IMR-90 (cell line): ENCODE data around the gene SERPINC1. TPM values are rescaled to one million over a fixed set of nuclear protein-coding genes. Genes with fewer than 3 reads are reported as not detected.

Source experiments
- ATAC-seq: fragments of 200-7000 bp; cut with Tn5 transposase; 2 replicates; pipeline ENCODE4 v1.9.1; 2020; ENCODE audit warnings: low read depth, mild to moderate bottlenecking, moderate library complexity
- Bru-seq: library from RNA; stranded (reverse); fragments of 400-500 nt; gene quantifications from one replicate; lab custom pipeline; 2021; lab: Mats Ljungman, UMichigan
- BruChase-seq, 2 experiments: library from RNA; stranded (reverse); fragments of 400-500 nt; gene quantifications; one replicate each; lab custom pipeline; 2021; lab: Mats Ljungman, UMichigan
- BruUV-seq: library from RNA; stranded (reverse); fragments of 400-500 nt; replicated peaks from 2 replicates; lab custom pipeline; 2021; lab: Mats Ljungman, UMichigan
- CTCF ChIA-PET: fragments of 300-600 bp; formaldehyde crosslinking; extraction: SDS; loops from one replicate; lab custom pipeline; 2021; ENCODE audit warnings: antibody characterized with exemption; lab: Yijun Ruan, JAX
- POLR2A ChIA-PET: fragments of 300-600 bp; sonication (Branson Sonifier 250); formaldehyde crosslinking; loops from one replicate; lab custom pipeline; 2022; ENCODE audit warnings: antibody characterized with exemption; ENCODE audit not compliant: unreplicated experiment; lab: Charles Lee
- DNase-seq: peaks from one replicate; pipeline ENCODE4 v3.0.0; 2013
- H2AFZ ChIP-seq: replicated peaks from 2 replicates; pipeline ENCODE3; 2013; ENCODE audit warnings: low read length, mild to moderate bottlenecking; ENCODE audit not compliant: poor library complexity
- H2AK5ac ChIP-seq: 2 replicates; pipeline ENCODE4 v1.6.1; 2013; ENCODE audit warnings: low read depth, low read length, inconsistent platforms
- H2AK9ac ChIP-seq: replicated peaks from 2 replicates; pipeline ENCODE3; 2013; ENCODE audit warnings: mild to moderate bottlenecking, low read depth, low read length, moderate library complexity; ENCODE audit not compliant: poor library complexity
- H2BK120ac ChIP-seq: 2 replicates; pipeline ENCODE4 v1.6.1; 2013; ENCODE audit warnings: low read depth, low read length, inconsistent platforms
- H2BK15ac ChIP-seq: 3 replicates; pipeline ENCODE4 v1.6.1; 2013; ENCODE audit warnings: low read depth, low read length, inconsistent platforms
- H2BK20ac ChIP-seq: 2 replicates; pipeline ENCODE4 v1.6.1; 2013; ENCODE audit warnings: low read depth, mild to moderate bottlenecking, inconsistent platforms, low read length, moderate library complexity
- H2BK5ac ChIP-seq: 2 replicates; pipeline ENCODE4 v1.6.1; 2013; ENCODE audit warnings: mild to moderate bottlenecking, low read depth, low read length, inconsistent platforms; ENCODE audit not compliant: poor library complexity, severe bottlenecking
- H3K14ac ChIP-seq: replicated peaks from 2 replicates; pipeline ENCODE4 v1.6.1; 2013; ENCODE audit warnings: low read depth, low read length, inconsistent platforms
- H3K18ac ChIP-seq: 2 replicates; pipeline ENCODE4 v1.6.1; 2013; ENCODE audit warnings: low read depth, low read length, control low read depth
- H3K23ac ChIP-seq: 2 replicates; pipeline ENCODE4 v1.6.1; 2013; ENCODE audit warnings: low read depth, low read length, inconsistent platforms
- H3K27ac ChIP-seq: 2 replicates; pipeline ENCODE4 v1.5.1; 2013; ENCODE audit warnings: mild to moderate bottlenecking, control low read depth, low read length; ENCODE audit not compliant: insufficient read depth
- H3K27me3 ChIP-seq: 2 replicates; pipeline ENCODE4 v1.6.1; 2013; ENCODE audit warnings: low read length; ENCODE audit not compliant: control insufficient read depth, insufficient read depth
- H3K36me3 ChIP-seq: 2 replicates; pipeline ENCODE4 v1.6.1; 2013; ENCODE audit warnings: low read length, mixed read lengths; ENCODE audit not compliant: control insufficient read depth, insufficient read depth
- H3K4ac ChIP-seq: 2 replicates; pipeline ENCODE4 v1.6.1; 2013; ENCODE audit warnings: low read depth, low read length, inconsistent platforms
- H3K4me1 ChIP-seq: 2 replicates; pipeline ENCODE4 v1.6.1; 2013; ENCODE audit warnings: low read length, mixed read lengths; ENCODE audit not compliant: control insufficient read depth, insufficient read depth
- H3K4me2 ChIP-seq: 2 replicates; pipeline ENCODE4 v1.6.1; 2013; ENCODE audit warnings: low read depth, mild to moderate bottlenecking, control low read depth, low read length, moderate library complexity
- H3K4me3 ChIP-seq: 2 replicates; pipeline ENCODE4 v1.5.1; 2013; ENCODE audit warnings: low read depth, mild to moderate bottlenecking, control low read depth, low read length, moderate library complexity; ENCODE audit not compliant: insufficient read depth
- H3K56ac ChIP-seq: 2 replicates; pipeline ENCODE4 v1.6.1; 2013; ENCODE audit warnings: low read length, inconsistent platforms; ENCODE audit not compliant: insufficient read depth; ENCODE audit errors: extremely low read depth
- H3K79me1 ChIP-seq, 2 experiments: 2 replicates each; pipeline ENCODE4 v1.6.1; 2013; ENCODE audit warnings: low read length in 2 of 2, inconsistent platforms in 1 of 2, low read depth in 1 of 2
- H3K9ac ChIP-seq: 2 replicates; pipeline ENCODE4 v1.6.1; 2013; ENCODE audit warnings: low read depth, low read length, control low read depth
- H3K9me1 ChIP-seq: 2 replicates; pipeline ENCODE4 v1.6.1; 2013; ENCODE audit warnings: low read length, inconsistent platforms; ENCODE audit not compliant: insufficient read depth
- H3K9me3 ChIP-seq: 2 replicates; pipeline ENCODE4 v1.6.1; 2013; ENCODE audit warnings: low read length; ENCODE audit not compliant: control insufficient read depth, insufficient read depth
- H4K20me1 ChIP-seq: 2 replicates; pipeline ENCODE4 v1.6.1; 2013; ENCODE audit warnings: low read length, inconsistent platforms; ENCODE audit not compliant: insufficient read depth
- H4K5ac ChIP-seq: 2 replicates; pipeline ENCODE4 v1.6.1; 2013; ENCODE audit warnings: mild to moderate bottlenecking, low read depth, low read length, control low read depth
- H4K8ac ChIP-seq, 2 experiments: 2 replicates each; pipeline ENCODE4 v1.6.1; 2013; ENCODE audit warnings: low read depth in 2 of 2, low read length in 2 of 2, control low read depth in 1 of 2, inconsistent platforms in 1 of 2
- H4K91ac ChIP-seq: 2 replicates; pipeline ENCODE4 v1.6.1; 2013; ENCODE audit warnings: low read depth, low read length, inconsistent platforms; ENCODE audit not compliant: insufficient read depth
- BHLHE40 ChIP-seq: fragments of 150-350 bp; IDR thresholded peaks from 2 replicates; pipeline ENCODE4 v1.6.1; 2016; ENCODE audit warnings: mild to moderate bottlenecking, low read depth, low read length
- CEBPB ChIP-seq: IDR thresholded peaks from 2 replicates; pipeline ENCODE4 v1.6.1; 2012; ENCODE audit warnings: low read depth, low read length, improper control_type of control experiment
- CHD1 ChIP-seq: IDR thresholded peaks from 2 replicates; pipeline ENCODE4 v1.6.1; 2012; ENCODE audit warnings: low read depth, low read length, improper control_type of control experiment
- FOS ChIP-seq: fragments of 150-350 bp; IDR thresholded peaks from 2 replicates; pipeline ENCODE4 v1.6.1; 2016; ENCODE audit warnings: low read depth, low read length
- MAFK ChIP-seq: IDR thresholded peaks from 2 replicates; pipeline ENCODE4 v1.6.1; 2012; ENCODE audit warnings: low read depth, low read length, improper control_type of control experiment
- MAZ ChIP-seq: IDR thresholded peaks from 2 replicates; pipeline ENCODE4 v1.6.1; 2012; ENCODE audit warnings: low read depth, mild to moderate bottlenecking, low read length, improper control_type of control experiment, moderate library complexity, borderline replicate concordance
- MXI1 ChIP-seq: IDR thresholded peaks from 2 replicates; pipeline ENCODE4 v1.6.1; 2012; ENCODE audit warnings: low read depth, mild to moderate bottlenecking, low read length, moderate library complexity, borderline replicate concordance
- NFE2L2 ChIP-seq: fragments of 150-350 bp; IDR thresholded peaks from 2 replicates; pipeline ENCODE4 v1.6.1; 2016; ENCODE audit warnings: low read depth, mild to moderate bottlenecking, low read length
- POLR2A ChIP-seq: IDR thresholded peaks from 2 replicates; pipeline ENCODE4 v1.6.1; 2012; ENCODE audit warnings: mild to moderate bottlenecking, low read depth, low read length
- RAD21 ChIP-seq: IDR thresholded peaks from 2 replicates; pipeline ENCODE4 v1.6.1; 2012; ENCODE audit warnings: low read length, improper control_type of control experiment
- RCOR1 ChIP-seq: IDR thresholded peaks from 2 replicates; pipeline ENCODE4 v1.6.1; 2012; ENCODE audit warnings: mild to moderate bottlenecking, low read length, improper control_type of control experiment; ENCODE audit not compliant: insufficient replicate concordance
- RFX5 ChIP-seq: IDR thresholded peaks from 2 replicates; pipeline ENCODE4 v1.8.0; 2012; ENCODE audit warnings: low read depth, mild to moderate bottlenecking, low read length, moderate library complexity
- SMC3 ChIP-seq: fragments of 150-350 bp; IDR thresholded peaks from 2 replicates; pipeline ENCODE4 v1.6.1; 2016; ENCODE audit warnings: low read depth, mild to moderate bottlenecking, antibody characterized with exemption, low read length, moderate library complexity
- WGBS, 2 experiments: methylation state at CpG; one replicate each; pipeline versions ENCODE4 v1.1.5 to v1.1.7; 2013; ENCODE audit warnings: missing lambda C conversion rate in 2 of 2; ENCODE audit not compliant: insufficient read length in 1 of 2; ENCODE audit errors: extremely low coverage in 2 of 2; 5-methylcytosine and 5-hydroxymethylcytosine counted together
- dilution Hi-C: fragments of 300-500 bp; cut with HindIII; formaldehyde crosslinking; loops from one replicate; pipeline ENCODE4 v1.14.3; 2018; ENCODE audit warnings: low sequenced_read_pairs; ENCODE audit not compliant: unreplicated experiment
- in situ Hi-C: fragments of 300-500 bp; cut with MboI; formaldehyde crosslinking; loops from 3 replicates; pipeline ENCODE4 v1.14.3; 2019; ENCODE audit warnings: low sequenced_read_pairs, inconsistent platforms, mixed read lengths
- intact Hi-C: fragments of 100-400 bp; cut with micrococcal nuclease; formaldehyde crosslinking; loops from 2 replicates; pipeline ENCODE4 v1.10.0; 2022
- long read RNA-seq: library from polyadenylated mRNA; unstranded; transcript quantifications from one replicate; pipeline ENCODE4 v2.0.0, GENCODE V29; 2021; ENCODE audit not compliant: unreplicated experiment
- polyA plus RNA-seq, 3 experiments: library from polyadenylated mRNA; depleted of rRNA; stranded (reverse); fragments of >200 nt; gene quantifications; 2 replicates each; pipeline ENCODE4 v1.2.3, GENCODE V29; 2012; ENCODE audit warnings: low replicate concordance in 1 of 3
- total RNA-seq: library from RNA; depleted of rRNA; stranded (reverse); fragments of >200 nt; gene quantifications from 2 replicates; pipeline ENCODE4 v1.2.3, GENCODE V29; 2012; rRNA removed
- TF ChIP-seq, protein P1 (sequence below): conservative IDR thresholded peaks from 2 replicates; pipeline ENCODE4 v1.5.1; 2012; ENCODE audit warnings: mild to moderate bottlenecking, low read depth, low read length, improper control_type of control experiment
- TF ChIP-seq, protein P2 (sequence below): fragments of 150-350 bp; IDR thresholded peaks from 2 replicates; pipeline ENCODE4 v1.6.1; 2017; ENCODE audit warnings: mild to moderate bottlenecking, antibody characterized with exemption, low read length, low read depth
- TF ChIP-seq, protein P3 (sequence below): fragments of 150-350 bp; IDR thresholded peaks from 2 replicates; pipeline ENCODE4 v1.6.1; 2016; ENCODE audit warnings: low read depth, mild to moderate bottlenecking, low read length, moderate library complexity, borderline replicate concordance

SERPINC1 gene
- total RNA-seq (not detected in 2 replicates), polyA plus RNA-seq (2012; rRNA removed) (not detected in 2 replicates), Bru-seq, nascent RNA (percentile 12 among the genes with signal in this experiment), BruChase-seq, experiment 1, labeled RNA remaining after a 6-hour chase (percentile 27 among the genes with signal in this experiment), BruChase-seq, experiment 2, labeled RNA remaining after a 2-hour chase (percentile 20 among the genes with signal in this experiment)
- polyA plus RNA-seq (2012; cell fraction: cytosol; rRNA removed) = 0.08 TPM in 1 of 2 replicates, not detected in the other
- 0.07 and 0.08 TPM in 2 replicates for polyA plus RNA-seq (2012; cell fraction: nucleus; rRNA removed; ENCODE audit: low replicate concordance)
- long read RNA-seq = 0 reads

DNA sequence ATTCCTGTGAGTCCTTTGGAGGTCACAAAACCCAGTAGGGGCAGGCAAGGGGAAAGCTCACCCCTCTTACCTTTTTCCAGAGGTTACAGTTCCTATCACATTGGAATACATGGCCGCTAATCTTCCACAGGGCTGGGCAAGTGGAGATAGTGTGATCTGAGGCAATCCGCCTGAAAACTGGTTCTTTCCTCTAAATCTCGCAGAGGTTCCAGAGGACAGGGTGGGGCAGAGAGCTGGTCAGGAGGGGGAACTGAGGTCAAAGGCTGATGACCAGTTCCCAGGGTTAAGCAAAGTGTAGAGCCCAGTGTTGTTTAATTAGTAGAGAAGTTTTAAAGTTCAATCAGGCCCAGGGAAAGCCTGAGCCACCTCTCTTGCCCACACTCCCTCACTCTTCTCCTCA lies at the start of gene SERPINC1:
TSS of gene SERPINC1 (minus strand) at position 179 of the 400 bp plus-strand sequence. CDS start at position 111, 68 bp downstream.
- Histone ChIP-seq H2BK20ac (no peak within 1 kb of the TSS), H3K27ac (no peak within 1 kb of the TSS), H3K9me3 (no peaks in the 10 kb centered on the region), H2BK15ac (no peak within 1 kb of the TSS), H3K79me1 (no peaks in the 10 kb centered on the region), H4K91ac (no peak within 1 kb of the TSS), H2AFZ (no peak within 1 kb of the TSS), H3K9me1 (no peaks in the 10 kb centered on the region), H2AK5ac (no peak within 1 kb of the TSS), H2AK9ac (no peak within 1 kb of the TSS), H3K14ac (no peak within 1 kb of the TSS), H2BK120ac (no peak within 1 kb of the TSS), H4K20me1 (no peaks in the 10 kb centered on the region), H4K5ac (no peak within 1 kb of the TSS), H3K4me1 (no peaks in the 10 kb centered on the region), H4K8ac (no peak within 1 kb of the TSS), H2BK5ac (no peak within 1 kb of the TSS), H3K4ac (no peak within 1 kb of the TSS), H3K4me3 (no peak within 1 kb of the TSS), H3K27me3 (no peaks in the 10 kb centered on the region), H3K56ac (no peak within 1 kb of the TSS), H3K23ac (no peak within 1 kb of the TSS), H3K36me3 (no peaks in the 10 kb centered on the region), H3K18ac (no peak within 1 kb of the TSS), H3K9ac (no peak within 1 kb of the TSS), H3K4me2 (no peak within 1 kb of the TSS)
- intact Hi-C loops = no loop called here
- POLR2A ChIA-PET = no interaction called here
- ATAC-seq (no peak), DNase-seq (no peak)
- CTCF ChIA-PET = no interaction called here
- dilution Hi-C loops = no loop called here
- no TSS peak for BruUV-seq
- TF ChIP-seq MAFK (no peak), CHD1 (no peak), MXI1 (no peak), FOS (no peak), MAZ (no peak), CEBPB (no peak), RAD21 (no peak), POLR2A (no peak), SMC3 (no peak), RCOR1 (no peak), RFX5 (no peak), BHLHE40 (no peak), NFE2L2 (no peak)
- TF ChIP-seq, protein P1, sequence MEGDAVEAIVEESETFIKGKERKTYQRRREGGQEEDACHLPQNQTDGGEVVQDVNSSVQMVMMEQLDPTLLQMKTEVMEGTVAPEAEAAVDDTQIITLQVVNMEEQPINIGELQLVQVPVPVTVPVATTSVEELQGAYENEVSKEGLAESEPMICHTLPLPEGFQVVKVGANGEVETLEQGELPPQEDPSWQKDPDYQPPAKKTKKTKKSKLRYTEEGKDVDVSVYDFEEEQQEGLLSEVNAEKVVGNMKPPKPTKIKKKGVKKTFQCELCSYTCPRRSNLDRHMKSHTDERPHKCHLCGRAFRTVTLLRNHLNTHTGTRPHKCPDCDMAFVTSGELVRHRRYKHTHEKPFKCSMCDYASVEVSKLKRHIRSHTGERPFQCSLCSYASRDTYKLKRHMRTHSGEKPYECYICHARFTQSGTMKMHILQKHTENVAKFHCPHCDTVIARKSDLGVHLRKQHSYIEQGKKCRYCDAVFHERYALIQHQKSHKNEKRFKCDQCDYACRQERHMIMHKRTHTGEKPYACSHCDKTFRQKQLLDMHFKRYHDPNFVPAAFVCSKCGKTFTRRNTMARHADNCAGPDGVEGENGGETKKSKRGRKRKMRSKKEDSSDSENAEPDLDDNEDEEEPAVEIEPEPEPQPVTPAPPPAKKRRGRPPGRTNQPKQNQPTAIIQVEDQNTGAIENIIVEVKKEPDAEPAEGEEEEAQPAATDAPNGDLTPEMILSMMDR = no peak
- TF ChIP-seq, protein P2, sequence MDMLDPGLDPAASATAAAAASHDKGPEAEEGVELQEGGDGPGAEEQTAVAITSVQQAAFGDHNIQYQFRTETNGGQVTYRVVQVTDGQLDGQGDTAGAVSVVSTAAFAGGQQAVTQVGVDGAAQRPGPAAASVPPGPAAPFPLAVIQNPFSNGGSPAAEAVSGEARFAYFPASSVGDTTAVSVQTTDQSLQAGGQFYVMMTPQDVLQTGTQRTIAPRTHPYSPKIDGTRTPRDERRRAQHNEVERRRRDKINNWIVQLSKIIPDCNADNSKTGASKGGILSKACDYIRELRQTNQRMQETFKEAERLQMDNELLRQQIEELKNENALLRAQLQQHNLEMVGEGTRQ = no peak
- TF ChIP-seq, protein P3, sequence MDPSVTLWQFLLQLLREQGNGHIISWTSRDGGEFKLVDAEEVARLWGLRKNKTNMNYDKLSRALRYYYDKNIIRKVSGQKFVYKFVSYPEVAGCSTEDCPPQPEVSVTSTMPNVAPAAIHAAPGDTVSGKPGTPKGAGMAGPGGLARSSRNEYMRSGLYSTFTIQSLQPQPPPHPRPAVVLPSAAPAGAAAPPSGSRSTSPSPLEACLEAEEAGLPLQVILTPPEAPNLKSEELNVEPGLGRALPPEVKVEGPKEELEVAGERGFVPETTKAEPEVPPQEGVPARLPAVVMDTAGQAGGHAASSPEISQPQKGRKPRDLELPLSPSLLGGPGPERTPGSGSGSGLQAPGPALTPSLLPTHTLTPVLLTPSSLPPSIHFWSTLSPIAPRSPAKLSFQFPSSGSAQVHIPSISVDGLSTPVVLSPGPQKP = no peak
- WGBS, 2 experiments = no CpG with 5 or more reads among the region's 3 CpGs
- in situ Hi-C loops = no loop called here
